ENCODE data around the gene OR2F2.

DNA sequence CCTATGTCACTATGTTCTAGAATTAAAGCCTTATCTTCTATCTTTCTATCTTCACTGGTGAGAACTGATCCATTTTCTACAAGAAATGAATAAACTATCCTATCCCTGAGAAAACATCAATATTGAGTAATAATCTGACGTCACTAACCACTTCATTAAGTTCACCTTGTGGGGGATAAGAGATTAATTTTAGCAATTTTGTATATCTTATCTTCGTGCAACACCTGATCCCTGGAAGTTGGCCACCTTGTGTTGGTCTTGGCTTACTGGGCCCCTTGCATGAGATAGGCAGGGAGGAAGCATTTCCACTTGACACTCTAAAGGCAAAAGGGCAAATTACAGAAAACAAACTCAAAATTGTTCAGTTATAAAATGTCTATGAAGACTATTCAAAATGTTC lies 45.0 kb downstream of the OR2F2 start:
- no peak for TF ChIP-seq POLR2A (IDR thresholded peaks at IDR 0.05)
- TF ChIP-seq, protein P1, sequence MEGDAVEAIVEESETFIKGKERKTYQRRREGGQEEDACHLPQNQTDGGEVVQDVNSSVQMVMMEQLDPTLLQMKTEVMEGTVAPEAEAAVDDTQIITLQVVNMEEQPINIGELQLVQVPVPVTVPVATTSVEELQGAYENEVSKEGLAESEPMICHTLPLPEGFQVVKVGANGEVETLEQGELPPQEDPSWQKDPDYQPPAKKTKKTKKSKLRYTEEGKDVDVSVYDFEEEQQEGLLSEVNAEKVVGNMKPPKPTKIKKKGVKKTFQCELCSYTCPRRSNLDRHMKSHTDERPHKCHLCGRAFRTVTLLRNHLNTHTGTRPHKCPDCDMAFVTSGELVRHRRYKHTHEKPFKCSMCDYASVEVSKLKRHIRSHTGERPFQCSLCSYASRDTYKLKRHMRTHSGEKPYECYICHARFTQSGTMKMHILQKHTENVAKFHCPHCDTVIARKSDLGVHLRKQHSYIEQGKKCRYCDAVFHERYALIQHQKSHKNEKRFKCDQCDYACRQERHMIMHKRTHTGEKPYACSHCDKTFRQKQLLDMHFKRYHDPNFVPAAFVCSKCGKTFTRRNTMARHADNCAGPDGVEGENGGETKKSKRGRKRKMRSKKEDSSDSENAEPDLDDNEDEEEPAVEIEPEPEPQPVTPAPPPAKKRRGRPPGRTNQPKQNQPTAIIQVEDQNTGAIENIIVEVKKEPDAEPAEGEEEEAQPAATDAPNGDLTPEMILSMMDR (IDR thresholded peaks at IDR 0.05), result no peak
